ENCODE results near the gene DIS3L2.

The DIS3L2 gene

DNA sequence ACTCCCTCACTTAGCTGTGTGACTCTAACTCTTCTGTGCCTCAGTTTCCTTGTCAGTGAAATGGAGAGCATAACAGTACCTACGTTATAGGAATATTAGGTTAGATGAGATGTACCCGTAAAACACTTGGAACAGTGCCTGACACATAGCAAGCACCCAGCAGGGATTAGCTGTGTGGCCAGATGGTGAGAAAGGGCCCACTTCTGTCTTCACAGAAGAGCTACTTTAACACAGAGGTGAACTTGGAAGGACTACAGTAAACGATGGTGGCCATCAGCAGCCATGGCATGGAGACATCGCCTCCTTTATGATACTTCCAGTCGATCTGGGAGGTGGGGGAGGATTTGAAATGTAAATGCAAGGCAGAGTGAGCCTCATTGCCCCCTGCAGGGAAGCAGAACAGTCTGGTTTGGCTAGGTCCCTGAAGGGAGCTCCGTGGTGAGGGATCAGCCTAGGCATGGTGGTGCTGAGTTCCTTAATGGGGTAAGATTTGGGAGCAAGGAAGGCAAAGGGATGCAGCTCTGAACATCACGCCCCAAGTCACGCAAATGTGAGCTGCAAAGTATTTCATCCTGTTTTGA lies 315.3 kb downstream of the DIS3L2 start:
- DNase-seq, result no peak

DNA sequence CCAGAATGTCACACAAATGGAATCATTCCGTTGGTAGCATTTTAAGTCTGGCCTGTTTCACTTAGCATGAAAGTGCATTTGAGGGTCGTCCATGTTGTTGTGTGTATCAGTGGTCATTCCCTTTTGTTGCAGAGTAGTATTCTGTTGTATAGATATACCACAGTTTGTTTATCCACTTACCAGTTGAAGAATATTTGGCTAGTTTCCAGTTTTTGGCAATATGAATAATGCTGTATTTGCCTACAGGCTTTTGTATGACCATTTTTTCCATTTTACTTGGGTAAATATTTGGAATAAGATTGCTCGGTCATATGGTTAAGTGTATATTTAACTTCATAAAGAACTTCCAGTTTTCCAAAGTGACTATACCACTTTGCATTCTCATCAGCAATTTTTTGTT lies 317.0 kb downstream of the DIS3L2 start:
- DNase-seq, result no peak

DNA sequence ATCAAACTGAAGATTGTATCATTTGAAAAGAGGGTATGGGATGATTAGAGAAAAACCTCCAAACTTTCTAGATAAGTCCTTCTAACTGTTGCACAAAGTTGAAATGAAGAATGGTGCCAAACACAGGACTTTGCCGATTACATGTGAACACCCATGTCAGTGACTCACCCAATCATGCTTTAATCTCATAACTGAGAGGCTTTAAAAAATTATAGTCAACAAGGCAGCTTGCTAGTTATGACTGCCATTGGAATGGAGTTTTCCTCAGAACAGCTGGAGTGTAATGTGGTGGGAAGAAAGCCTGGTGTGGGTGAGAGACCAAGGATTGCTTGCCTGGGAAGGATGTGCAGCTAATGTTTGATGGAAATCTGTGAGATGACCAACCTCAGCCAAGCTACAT lies 318.8 kb downstream of the DIS3L2 start:
- DNase-seq, result no peak

DNA sequence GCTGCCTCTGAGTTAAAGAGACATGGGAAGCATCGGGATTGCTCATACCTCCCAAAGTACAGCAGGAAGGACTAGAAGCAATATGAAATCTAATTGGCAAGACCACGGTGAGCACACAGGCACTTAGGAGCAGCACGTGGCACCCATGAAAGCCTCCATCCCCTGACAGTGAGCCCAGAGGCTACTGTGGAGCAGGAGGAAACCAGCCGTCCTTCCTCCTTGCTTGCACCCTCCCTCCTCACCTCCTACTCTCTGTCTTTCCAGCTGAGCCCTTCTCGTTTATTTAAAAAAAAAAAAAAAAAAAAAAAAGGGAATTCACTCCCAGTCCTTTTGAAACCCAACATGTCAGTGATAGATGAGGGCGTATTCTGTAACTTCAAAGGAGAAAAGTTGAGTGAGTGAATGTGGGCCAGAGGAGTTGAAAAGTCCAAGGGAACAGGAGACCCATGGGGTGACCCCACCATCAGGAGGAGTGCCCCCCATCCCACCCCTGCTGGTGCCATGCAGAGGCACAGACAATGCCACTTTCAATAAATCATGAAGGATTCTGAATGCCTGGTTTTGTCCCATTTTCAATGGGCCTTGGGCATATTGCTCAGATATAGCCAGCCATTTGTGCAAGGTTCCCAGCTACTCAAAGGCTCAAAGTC lies 320.5 kb downstream of the DIS3L2 start:
- DNase-seq, result no peak

DNA sequence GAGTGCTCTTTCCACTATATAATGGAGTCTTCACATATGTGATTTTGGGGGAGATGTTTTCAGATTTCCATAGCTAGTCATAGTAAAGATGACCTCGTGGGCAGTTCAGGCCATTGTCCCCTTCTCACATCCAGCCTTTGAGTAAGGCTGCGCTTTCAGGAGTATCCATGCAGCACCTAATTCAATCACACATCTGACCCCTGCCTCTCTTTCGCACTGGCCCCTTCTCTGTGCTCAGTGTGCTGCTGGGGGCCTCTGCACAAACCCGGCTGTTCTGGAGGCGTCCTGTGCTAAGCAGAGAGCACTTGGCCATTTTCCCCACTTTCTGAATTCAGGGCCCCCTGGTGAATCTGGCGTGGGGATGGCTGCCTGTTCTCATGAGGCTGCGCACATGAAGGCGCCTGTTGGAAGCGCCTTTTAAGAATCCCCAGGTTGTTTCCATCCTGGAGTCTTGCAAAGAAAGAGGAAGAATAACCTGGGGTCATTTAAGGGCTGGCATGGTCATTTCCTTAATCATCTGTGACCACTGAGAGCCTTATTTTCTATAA lies 321.1 kb downstream of the DIS3L2 start:
- DNase-seq, result no peak

DNA sequence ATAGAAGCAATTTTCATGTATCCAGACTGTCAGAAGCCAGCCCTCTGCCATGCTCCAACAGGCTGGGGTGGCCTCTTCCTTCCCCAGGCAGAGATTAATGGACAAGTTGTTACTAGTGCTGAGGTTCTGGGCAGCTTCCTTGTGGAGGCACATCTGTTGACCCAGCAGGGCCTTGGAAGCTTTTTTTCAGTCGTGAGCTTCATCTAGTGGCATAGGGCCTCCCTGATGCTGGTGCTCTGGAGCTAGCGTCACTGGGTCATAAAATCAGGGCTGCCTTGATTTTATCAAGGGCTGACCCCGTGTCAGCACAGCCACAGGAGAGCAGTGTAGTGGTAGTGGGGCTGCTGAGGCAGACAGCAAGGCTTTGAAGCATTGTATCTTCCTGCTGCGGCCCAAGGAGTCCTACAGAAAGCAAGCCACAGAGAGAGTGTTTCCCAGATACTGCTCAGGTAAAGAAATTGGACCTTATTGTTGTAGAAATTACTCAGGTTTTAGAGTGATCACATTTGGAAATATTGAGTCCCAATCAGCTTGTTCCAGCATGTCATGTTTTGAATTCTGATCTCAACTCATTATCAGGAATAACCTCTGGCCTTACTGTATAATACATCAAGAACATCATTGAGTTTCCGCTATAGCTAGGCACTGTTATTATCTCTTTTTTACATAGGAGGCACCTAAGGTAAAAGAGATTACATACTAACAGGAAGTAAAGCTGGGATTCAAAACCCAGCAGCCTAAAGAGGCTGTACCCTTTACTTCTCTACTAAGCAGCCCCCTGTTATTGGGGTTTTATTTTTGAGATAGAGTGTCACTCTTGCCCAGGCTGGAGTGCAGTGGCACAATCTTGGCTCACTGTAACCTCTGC lies 324.7 kb downstream of the DIS3L2 start:
- no peak for DNase-seq

DNA sequence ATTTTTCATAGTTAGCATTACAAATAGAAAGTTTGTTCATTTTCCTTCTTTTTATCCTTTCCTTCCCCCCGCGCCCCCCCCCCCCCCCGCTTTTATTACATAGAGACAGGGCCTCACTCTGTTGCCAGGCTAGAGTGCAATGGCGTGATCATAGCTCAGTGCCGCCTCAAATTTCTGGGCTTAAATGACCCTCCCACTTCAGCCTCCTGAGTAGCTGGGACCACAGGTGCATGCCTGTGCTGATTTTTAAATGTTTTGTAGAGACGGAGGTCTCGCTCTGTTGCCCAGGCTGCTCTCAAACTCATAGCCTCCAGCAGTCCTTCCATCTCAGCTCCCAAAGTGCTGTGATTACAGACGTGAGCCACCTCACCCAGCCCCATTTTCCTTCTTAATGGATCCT lies 325.8 kb downstream of the DIS3L2 start:
- no peak for DNase-seq

DNA sequence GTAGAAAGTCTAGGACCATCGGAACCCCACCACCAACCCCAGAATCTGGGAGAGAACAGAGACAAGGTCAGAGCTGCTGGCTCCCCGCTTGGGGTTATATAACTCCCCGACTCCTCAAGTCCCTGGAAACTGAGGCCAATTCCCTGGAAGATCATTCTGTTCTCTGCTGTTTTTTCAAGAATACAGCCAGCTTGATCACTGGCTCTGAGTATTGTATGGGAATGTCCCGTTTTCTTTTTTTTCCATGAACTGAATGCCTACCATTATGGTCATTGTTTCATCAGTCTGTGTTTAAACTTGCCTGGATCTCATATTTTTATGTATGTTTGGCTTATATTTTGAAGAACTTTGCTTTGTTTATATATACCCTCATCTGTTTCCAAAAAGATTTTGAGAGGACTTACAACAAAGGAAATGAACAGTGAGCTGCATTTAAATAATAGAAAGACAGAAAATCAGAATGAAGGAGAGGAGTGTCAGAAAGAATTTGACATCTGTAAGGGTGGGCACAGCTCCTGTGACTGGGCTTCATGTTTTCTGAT lies 327.0 kb downstream of the DIS3L2 start:
- DNase-seq, result no peak

DNA sequence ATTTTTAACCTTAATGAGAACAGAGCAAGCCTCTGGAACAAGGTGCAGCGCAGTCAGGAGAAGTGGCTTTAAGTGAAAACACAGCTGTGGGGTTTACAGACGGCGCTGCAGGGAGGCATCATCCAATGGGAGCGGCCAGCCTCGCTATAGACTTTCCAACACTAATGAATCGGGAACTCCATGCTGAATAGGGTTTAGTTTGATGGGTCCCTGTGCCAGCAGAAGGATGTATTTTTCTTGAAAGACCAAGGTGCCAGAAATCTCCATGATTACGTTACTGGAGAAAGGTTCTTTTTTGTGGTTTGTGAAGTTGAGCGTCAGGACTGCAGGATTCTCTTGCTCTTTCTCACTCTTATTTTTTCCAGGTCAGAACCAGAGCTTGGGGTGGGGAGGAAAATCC lies 329.2 kb downstream of the DIS3L2 start:
- DNase-seq, result no peak

DNA sequence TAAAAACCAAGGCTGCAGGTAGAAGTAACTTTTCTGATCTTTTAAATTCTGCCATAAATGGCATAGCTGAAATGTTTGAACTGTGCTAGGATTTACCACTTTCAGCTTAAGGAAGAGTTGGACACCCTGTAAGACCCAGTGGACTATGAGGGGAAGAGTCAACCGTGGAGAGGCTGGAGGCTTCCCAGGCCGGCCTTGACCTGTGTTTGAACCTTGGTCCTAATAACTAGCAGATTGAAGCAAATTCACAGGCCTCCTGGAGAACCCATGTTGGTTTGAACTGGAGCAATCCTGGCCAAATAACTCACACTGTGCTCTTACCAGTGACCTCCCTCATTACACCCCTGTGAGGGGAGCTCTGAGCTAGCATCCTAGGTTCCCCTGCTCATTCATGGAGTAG lies 329.8 kb downstream of the DIS3L2 start:
- DNase-seq, result no peak

DNA sequence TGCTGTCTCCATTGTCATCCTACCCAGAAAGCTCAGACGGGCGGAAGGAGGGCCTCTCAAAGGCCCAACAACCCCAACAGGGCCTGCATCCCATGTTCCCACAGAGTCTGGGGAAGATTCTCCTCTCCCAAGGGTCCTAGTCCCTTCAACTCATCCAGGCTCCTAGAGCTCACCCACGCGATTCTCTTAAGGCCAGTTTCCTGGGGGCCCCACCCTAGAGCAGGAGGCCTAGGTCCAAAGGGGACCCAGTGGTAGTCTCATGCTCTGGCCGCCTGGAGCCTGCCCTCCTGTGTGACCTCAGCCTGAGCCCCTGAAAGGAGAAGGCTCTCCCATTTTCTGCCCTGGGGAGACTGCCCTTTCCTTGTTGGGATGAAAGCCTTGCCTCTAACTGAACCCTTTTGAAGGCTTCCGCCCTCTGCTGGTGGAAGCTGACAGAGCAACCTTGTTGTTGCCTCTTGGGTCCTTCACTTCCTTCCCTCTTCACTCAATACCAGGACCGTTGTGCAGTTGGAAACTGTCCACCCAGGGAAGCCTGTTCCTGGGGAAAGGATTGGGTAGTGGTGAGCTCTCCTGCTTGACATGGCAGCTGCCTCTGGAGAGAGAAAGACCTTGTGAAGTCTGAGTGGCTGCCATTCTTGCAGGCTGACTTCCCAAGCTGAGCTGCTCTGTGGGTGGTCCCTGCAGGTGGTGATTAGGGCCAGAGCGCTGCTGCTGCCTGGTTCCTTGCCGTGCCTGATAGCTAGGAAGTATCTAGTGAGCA lies 331.1 kb downstream of the DIS3L2 start:
- no peak for DNase-seq

DNA sequence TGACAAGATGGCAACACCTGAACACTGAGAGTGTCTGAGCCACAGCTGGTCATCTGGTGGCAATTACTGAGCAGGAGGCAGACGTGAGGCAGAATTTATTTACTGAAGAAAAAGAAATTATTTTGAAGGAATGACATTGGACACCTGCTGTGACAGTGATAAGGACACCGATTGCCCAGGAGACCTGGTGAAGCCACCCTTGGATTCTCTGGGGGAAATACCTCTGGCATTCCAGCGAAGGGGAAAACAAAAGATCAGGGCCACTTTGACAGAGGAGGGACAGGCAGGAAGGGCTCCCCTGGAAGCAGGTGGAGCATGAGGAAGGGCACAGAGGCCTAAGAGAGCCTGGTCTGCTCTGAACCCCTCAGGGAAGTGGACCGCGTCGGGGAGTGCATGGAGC lies 331.7 kb downstream of the DIS3L2 start:
- DNase-seq, result no peak

DNA sequence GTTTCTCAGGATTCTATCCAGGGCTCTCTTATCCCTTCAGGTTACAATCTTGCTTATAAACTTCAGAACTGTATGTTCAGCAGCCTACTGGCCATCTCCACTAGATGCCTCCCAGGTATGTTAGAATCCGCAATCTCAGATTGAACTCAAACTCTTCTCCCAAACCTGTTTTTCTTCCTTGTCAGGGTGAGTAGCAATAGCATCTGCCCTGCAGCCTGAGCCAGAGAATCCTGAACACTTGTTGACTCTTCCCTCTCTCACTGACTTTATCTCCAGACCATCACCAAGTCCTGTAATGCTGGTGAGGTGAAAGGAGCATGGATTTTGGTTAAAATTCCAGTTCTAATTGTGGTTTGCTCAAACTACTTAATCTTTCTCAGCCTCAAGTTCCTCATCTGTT lies 334.5 kb downstream of the DIS3L2 start:
- DNase-seq, result no peak

DNA sequence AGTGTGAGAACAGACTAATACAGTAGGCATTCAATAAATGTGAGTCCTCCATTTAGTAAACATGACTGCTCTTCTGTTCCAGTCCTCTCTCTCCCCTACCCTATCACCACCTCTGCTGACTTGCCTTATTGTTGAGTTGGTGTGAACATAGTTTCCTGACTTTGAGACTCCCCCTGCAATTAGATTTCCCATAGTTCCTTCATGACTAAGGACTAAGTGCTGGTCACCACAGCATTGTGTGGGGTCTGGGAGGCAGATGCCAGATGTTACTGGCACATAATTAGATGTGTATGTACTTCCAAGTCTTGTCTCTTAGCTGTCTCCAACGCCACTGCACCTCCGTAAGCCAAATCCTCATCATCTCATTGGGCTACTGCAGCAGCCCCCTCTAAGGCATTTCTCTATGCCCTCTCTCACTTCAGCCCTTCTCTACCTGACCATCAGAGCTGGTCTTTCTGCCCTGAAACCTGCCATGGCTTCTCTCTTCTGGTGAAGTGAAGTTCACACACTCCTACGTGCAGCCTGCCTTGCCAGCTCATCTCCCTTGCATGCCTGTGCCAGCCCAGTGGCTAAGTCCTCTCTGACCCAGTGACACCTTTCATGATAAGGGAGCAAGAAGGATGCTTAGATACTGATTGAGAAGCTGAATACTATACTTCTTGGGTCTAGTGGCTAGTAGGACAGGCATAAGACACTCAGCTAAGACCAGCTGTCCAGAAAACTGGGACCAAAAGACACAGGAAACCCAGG lies 335.4 kb downstream of the DIS3L2 start:
- DNase-seq, result no peak

DNA sequence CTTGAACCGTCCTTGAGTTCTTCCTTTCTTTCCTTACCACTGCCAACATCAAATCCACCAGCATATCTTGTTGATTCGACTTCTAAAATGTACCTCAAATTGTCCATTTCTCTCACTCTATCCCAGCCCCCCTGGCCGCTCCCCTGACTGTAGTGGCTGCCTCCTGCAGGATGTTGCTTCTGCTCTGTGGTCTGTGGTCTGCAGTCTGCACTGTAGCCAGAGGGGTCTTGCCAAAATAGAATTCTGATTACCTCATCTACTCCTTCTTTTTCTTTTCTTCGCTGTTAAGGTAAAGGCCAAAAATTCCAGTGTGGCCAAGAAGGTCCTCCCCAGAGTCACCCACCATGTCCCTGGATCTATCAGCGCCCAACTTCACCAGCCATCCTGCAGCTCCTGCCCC lies 337.6 kb downstream of the DIS3L2 start:
- DNase-seq, result no peak

DNA sequence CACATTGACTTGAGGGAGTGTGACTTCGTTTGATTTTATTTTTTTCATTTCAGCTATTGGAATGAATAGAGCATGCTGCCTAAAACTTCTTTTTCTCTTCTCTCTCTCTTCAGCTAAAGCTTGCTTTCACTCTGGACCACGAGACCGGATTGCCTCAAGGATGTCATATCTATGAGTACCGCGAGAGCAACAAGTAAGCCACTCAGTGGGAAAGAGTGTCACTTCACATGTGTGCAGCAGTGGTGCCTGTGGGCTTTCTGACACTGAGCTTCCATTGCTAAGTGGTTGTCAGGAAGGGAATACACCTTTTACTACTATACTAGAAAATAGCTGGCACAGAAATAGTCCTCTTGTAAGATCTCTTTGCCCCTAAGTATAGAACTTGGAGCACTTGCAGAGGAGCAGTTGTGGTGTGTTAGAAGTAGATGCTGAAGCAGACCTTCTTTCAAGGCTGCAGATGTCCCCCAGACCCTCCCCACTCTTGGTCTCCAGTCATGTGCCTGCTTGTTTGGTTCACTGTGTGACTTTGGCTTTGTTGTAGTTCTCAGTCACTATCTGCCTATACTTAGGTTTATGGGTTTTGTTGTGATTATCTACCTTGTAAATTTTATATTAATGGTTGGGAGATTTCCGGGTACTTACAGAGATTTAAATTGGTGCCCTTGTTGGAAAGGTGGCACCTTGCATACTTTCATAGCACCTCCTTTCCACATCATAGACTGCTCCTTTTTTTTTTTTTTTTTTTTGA lies 338.6 kb downstream of the DIS3L2 start:
- DNase-seq, result no peak

DNA sequence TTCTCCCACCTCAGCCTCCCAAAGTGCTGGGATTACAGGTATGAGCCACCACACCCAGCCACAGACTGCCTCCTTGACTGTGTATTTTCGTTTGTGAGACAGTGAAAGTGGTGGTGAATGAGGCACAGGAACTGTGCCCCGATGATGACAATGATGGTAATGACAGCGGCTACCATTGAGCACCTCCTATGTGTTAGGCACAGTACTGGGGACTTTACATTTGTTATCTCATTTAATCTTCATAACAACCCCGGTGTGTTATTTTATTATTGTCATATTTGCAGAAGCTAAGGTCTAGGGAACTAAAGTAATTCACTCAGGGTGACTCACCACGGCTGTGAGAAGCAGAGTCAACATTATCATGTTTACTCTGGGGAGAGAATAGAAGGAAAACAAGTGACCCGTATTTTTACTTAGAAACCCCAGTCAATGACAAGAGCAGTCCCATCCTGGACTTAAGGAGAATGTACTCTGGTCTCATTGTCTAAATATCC lies 339.4 kb downstream of the DIS3L2 start:
- DNase-seq, result no peak

DNA sequence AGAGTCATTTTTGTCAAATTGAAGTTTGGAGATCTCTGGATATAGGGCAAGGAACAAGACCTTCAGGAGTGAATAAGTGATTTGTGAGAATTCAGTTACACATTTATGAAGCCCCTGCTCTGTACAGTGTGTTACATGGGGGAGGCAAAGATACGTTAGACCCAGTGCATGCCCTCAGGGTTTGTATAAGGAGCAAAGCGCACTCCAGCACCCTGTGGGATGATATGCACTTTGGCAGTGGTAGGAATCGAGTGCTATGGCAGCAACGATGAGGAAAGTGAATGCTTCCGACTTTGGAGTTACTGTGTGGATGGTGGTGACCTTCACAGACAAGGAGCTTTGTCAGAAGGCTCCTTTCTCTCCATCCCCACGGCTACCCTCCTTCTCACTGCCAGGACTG lies 342.7 kb downstream of the DIS3L2 start:
- DNase-seq, result no peak

DNA sequence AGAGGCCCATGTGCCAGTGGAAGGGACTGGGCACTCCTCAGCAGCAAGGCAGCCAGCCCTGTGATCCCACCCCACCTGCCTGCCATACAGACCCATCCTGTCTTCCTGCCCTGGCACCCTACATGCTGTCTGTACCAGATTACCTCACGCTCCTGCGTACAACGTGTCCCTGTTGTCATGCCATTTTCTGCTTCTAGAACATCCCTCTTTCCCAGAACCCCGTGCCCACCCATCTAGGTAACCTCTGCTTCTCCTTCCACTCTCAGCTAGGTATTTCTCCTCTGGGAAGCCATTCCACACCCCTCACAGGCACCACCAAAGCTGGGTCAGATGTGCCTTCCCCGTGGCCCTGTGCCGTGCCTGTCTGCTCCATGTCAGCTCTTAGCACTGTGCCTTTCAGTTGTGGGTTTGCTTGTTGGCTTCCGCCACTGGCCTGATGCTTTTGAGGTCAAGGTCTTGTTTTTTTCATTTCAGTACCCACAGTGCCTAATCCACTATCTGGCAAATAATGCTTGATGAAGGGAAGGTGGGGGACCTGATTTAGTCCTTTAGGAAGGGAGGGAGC lies 345.3 kb downstream of the DIS3L2 start:
- DNase-seq, result no peak

DNA sequence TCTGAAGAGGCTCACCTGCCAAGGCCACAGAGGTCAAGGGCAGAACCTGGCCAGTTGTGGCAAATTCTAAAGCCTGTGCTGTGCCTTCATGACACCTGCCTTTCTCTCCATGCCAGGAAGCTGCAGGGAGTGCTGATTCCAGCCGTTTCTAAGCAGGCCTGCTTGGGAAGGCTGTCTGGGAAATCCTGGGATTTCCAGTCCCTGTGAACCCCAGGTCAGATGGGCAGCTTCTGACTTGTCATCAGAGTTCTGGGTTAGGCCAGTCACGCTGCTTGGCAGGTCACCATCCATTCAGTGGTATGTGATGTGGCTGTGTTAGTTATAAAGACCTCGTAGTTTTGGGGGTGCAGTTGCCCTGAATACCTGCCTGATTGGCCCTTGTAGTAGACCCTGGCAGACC lies 346.3 kb downstream of the DIS3L2 start:
- no peak for DNase-seq

DNA sequence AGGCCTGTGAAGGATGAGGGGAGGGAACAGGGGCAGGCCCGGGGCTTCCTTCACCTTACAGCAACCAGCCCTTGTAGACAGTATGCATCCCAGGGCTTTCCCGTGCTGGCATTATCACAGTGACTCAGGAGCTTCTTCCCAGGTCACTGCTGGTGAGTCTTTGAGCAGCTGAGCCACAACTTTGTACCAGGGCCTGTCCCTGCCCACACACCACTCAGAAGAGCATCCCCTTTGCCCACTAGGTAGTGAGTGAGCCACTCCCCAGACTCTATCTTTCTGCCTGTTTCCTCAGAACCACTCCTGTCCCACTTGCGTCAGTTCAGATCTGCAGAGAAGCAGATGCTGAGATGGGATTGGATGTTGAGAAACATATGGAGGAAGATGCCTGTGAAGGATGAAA lies 347.5 kb downstream of the DIS3L2 start:
- no peak for DNase-seq

Data from NCI-H2029 treated with DMSO at 0.1 percent for 48 hours (cell line).